ENCODE results near the gene ANKZF1.

Gene ANKZF1

GRCh38 chr2:219207134-219207883 is 22.3 kb upstream of the ANKZF1 start:
- H3K27ac ChIP-seq: peak overlapping the region; percentile 79
- DNase-seq (ENCODE audit: low read depth, low spot score): no peak

DNA sequence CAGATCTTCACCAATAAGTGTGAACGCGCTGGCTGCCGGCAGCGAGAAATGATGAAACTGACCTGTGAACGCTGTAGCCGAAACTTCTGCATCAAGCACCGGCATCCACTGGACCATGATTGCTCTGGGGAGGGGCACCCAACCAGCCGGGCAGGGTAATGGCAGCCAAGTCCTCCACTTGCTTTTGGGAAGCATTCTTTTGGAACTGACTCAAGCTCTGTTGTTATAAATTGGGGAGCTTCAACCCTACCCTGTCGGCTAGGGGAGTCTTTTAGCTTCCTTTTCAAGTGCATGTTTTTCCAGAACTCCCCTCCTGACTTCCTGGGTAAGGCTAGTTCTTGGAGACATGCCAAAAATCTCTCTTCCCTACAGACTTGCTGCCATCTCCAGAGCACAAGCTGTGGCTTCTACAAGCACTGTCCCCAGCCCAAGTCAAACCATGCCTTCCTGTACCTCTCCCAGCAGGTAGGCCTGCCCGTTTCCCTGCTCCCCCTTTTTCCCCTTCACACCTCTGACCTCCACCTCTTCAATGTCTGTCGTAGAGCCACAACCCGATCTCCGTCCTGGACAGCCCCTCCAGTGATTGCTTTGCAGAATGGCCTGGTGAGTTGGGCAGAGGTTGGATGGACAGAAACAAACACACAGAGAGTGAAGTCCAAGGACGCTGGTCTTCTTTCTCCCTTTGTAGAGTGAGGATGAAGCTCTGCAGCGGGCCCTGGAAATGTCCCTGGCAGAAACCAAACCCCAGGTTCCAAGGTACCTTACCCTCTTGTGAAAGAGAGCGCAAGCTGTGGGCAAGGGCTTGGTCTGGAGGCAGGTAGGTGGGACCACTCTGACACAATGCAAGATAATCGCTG is 21.5 kb upstream of the ANKZF1 start:
- no peak for DNase-seq (ENCODE audit: low read depth, low spot score)
- peak overlapping the region; percentile 79 for H3K27ac ChIP-seq

DNA sequence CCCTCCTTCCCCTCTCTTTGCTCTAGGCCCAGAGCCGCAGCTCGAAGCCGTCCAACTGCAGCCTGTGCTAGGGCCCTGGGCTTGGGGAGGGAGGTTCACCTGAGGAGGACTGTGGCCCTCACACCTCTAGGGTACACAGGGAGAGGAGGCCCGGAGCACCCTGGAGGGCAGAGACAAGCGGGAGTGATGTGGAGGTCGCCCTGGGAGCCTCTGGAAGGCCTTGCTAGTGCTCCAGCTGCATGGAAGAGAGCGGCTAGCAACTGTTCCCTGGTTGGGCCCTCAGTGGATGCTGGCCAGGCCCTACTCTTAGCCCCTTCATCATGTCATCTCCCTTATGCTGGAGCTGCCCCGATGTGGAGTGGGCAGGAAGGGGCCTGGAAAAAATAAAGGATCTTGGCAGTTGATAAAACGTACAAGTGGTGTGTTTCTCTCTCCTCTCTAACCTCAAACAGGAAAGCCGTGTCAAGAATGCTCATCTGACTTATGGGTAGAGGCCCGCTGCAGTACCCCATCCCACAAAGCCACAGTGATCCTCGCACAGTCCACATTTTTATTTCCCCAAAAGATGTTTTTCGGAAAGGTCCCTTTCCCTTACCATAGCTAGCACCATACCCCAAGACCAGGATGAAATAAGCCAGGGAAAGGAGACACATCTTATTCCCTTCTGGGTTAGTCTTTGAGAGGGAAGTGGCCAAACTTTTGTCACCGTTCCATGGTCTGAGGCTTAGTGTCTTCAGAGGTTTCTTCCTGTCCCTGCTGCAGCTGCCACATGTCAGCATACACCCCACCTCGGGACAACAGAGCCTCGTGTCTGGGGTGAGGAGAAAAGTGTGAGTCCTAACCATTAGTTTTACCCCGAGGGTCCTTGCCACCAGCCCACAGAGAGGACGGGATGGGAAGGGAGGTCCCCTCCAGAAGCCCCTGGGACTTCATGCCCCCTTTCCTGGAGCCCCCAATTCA is 20.1 kb upstream of the ANKZF1 start:
- DNase-seq (ENCODE audit: low read depth, low spot score): no peak
- H3K27ac ChIP-seq: no peak overlapping the region

DNA sequence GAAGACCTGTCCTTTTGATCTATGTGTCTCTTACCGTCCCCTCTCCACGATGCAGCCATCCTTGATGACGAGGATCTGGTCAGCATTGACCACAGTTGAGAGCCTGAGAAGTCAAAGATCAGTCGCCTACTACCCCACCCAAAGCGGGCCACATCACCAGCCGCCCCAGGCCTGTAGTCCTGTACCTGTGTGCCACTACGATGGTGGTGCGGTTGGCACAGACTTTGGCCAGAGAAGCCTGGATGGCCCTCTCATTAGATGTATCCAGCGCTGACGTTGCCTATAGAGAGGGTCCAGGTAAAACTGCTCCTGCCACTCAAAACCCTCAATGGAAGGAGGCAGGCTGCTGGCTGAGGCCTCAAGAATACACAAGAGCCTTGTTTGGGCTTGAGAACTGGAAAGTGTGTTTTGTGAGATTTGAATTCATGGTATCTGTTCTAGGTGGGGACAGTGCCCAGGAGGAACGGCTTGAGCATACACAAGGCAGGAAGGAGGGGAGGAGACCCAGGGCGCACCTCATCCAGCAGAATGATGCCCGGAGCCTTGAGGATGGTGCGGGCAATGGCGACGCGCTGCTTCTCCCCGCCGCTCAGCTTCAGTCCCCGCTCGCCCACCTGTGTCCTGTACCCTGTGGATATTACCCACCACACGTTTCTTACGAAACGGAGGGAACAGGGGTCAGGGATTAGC is 19.3 kb upstream of the ANKZF1 start:
- H3K27ac ChIP-seq: no peak overlapping the region
- no peak for DNase-seq (ENCODE audit: low read depth, low spot score)

DNA sequence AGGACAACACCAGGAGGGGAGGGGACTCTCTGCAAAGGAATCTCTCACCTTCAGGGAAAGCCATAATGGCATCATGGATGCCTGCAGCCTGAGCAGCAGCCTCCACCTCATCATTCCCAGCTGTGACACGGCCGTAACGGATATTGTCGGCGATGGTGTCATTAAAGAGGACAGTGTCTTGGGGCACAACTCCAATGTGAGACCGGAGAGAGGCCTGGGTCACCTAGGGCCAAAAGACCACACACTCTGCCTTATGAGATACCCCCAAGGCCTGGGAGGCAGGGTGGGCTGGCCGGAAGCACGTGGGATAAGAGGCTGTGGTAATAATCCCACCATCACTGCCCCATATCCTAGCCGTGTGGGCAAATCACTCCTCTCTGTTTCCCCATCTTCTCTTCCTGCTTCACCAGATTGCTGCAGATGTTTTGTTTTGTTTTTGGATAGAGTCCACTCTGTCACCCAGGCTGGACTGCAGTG is 18.7 kb upstream of the ANKZF1 start:
- no peak for DNase-seq (ENCODE audit: low read depth, low spot score)
- H3K27ac ChIP-seq: no peak overlapping the region

DNA sequence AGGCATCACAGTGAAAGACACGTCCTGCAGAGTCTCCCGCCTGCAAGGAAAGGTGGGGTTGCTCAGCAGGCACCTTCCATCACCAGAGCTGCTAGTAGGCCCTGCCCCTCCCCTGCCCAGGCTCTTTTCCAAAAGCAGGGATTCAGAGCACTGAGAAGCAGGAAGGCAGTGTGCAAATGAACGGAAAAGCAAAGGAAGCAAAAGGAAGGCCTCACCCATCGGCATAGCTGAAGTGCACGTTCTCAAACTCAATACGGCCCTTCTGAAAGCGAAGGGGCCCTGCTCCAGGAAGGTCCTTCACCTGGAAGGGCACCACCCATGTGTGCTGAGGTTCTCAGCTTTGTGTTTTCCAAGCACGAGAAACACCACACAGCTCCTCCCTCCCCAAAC is 16.6 kb upstream of the ANKZF1 start:
- H3K27ac ChIP-seq: no peak overlapping the region
- no peak for DNase-seq (ENCODE audit: low read depth, low spot score)

DNA sequence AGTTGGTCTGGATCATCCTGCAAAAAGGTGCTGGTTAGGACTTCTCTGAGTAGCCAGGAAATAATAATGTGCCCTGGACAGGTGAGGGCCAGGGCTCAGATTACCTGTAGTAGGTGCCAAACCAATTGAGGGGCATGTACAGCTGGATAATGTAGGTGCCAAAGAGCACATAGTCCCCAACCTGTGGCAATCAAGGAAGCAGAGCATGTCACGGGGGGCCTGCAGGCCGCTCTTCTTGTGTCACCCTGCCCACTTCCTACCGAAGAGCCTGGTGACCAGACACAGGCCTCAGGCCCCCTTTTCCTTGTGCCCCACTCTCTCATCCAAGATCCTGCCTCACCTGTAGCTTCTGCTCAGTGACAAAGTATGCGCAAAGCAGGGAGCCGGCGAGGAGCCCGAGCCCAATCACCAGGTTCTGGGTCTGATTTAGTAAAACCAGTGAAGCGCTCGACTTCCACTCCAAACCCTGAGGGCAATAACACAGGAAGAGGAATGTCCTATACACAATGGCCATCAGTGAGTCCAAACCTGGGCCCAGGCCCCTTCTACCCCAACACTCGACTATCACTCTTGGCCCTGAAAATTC is 16.0 kb upstream of the ANKZF1 start:
- H3K27ac ChIP-seq: no peak overlapping the region
- DNase-seq (ENCODE audit: low read depth, low spot score): no peak

DNA sequence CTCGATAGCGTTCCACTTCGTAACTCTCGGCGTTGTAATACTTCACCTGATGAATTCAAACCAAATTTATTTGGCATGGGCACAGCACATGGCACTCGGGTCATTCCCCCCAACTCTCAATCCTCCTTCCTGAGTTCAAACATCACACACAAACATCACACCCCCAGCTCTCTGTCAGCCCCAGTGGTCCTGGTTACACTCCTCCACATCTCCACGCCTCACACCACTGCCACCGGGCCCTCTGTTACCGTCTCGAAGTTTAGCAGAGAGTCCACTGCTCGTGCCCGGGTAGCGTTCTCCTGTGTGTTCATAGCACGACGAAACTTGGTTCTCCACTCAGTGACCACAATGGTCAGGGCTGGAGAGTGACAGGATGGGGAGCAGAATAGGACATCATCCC is 15.5 kb upstream of the ANKZF1 start:
- no peak overlapping the region for H3K27ac ChIP-seq
- no peak for DNase-seq (ENCODE audit: low read depth, low spot score)

- no peak overlapping the region for H3K27ac ChIP-seq
- DNase-seq (ENCODE audit: low read depth, low spot score): no peak
Observed at GRCh38 chr2:219214786-219215185, 14.8 kb upstream of the ANKZF1 start.

DNA sequence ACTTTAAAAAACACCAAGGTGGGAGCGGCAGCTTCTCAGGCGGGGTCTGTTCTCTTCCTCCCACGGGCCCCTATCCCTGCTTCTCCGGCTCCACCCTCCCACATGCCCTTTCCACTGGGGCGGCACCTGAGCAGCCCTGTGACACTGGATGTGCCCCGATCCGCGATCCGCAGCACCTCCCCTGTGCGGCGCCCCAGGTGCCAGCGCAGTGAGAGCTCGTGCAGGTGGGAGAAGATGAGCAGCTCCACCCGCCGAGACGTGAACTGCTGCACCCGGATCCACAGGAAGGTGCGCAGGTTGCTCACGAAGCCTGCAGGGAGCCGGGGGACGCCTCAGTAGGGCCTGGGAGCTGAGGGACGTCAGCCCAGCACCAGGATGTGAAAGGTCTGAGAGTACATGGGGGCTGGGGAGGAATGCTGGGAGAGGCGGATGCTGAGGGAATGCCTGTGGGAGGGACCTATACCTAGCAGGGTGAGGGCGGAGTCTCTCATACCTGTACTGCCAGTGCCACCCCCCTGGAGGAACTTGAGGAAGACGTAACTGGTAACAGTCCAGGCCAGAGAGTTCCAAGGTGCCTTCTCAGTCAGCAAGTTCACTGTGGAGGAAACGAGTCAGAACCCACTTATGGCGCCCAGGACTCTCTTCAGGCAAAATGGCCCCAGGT is 13.6 kb upstream of the ANKZF1 start:
- H3K27ac ChIP-seq: no peak overlapping the region
- DNase-seq (ENCODE audit: low read depth, low spot score): no peak

GRCh38 chr2:219216535-219216915 is 13.1 kb upstream of the ANKZF1 start:
- H3K27ac ChIP-seq: no peak overlapping the region
- DNase-seq (ENCODE audit: low read depth, low spot score): no peak

DNA sequence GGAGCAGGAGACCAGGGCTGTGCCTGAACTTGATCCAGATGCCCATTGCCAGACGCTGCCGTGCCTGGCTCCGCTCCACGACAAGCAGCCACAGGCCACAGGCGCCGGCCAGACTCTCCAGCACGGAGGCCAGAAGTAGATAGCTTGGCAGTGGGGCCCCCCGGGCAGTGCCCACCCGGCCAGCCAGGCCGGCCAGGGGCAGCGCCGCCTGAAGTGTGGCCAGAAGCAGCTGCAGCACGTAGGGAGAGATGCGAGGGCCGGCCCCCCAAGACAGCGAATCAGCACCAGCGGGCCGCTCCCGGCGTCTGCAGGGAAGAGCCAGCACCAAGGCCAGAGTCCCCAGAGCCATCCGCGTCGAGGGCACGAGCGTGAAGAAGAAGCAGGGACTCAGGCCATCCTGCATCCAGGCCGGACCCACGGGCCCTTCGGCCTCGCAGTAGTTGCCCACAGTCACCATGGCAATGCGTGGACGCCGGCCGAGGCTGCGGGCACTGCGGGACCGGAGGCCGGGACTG is 11.3 kb upstream of the ANKZF1 start:
- H3K27ac ChIP-seq: peak overlapping the region; percentile 83
- DNase-seq (ENCODE audit: low read depth, low spot score): no peak

GRCh38 chr2:219218732-219219701 is 10.6 kb upstream of the ANKZF1 start, which contains the start of gene ABCB6:
TSS of gene ABCB6 (minus strand) at chr2:219218958. CDS start at chr2:219218673, 285 bp downstream.
- H3K27ac ChIP-seq: peak within 1 kb of the TSS; percentile 83
- DNase-seq (ENCODE audit: low read depth, low spot score): peak; percentile 14

DNA sequence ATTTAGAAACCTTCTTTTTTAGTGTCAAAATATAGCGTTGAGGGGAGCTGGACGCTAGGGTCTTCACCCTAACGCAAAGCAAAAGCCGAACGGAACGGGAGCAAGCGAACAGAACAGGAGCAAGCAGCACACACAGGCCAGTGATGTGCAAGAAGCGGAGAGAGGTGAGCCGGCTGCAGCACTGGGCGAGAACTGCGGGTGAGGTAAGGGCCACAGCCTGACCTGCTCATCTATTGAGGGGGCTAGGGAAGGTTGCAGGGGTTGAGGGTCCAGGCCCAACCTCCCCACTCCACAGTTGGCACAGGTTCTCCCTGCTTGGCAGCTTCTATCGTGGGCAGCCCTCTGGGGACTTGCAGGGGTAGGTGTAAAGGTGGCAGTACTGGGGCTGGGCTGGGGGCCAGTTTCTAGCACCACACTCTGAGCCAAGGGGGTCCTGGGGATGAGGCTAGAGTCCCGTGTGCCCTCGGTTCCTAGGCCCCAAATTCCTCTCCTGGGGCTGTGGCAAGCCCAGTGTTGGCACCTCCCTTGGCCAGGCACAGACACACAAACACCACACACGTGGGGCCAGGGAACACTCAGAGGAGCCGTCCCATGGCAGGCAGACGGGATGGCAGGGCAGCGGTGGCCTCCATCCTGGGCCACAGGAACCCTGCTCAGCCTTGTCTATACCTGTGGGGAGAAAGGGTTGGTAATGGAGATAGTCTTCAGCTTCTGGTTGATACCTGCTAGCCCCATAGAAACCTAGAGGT is 9.6 kb upstream of the ANKZF1 start:
- no peak overlapping the region for H3K27ac ChIP-seq
- no peak for DNase-seq (ENCODE audit: low read depth, low spot score)

DNA sequence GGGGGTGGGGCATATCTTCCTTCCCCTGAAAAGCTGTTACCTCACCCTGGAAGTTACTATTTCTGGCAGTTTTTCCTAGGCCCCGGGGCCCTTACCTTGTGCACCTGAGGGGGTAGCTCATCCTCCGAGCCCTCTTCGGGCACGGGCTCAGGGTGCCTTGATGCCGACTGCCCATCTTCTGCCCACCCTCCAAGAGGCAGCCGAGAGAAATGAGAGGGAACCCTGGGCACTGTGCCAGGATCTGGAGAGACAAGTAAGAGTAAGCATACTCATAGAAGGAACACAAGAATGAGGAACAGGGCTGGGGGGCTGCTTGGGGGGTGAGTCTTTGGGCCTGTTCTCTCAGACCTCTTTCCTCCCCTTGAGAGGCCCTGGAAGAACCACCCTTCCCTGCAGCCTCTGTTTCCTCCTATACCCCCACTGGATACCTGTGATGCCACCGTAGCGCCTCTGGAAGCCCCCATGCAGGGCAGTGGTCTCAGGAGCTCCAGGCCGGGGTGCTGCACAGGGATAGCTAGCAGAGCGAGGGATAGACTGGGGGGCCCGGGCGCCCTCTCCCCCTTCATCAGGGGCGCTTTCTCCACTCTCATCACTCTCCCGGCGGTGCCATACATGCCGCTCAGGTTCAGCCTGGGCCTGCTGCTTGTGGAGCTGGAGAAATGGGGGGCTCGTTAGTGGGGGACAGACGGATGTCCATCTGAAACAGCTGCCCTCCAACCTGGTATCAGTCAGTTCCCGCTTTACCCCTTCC is 8.8 kb upstream of the ANKZF1 start:
- no peak for DNase-seq (ENCODE audit: low read depth, low spot score)
- H3K27ac ChIP-seq: no peak overlapping the region

DNA sequence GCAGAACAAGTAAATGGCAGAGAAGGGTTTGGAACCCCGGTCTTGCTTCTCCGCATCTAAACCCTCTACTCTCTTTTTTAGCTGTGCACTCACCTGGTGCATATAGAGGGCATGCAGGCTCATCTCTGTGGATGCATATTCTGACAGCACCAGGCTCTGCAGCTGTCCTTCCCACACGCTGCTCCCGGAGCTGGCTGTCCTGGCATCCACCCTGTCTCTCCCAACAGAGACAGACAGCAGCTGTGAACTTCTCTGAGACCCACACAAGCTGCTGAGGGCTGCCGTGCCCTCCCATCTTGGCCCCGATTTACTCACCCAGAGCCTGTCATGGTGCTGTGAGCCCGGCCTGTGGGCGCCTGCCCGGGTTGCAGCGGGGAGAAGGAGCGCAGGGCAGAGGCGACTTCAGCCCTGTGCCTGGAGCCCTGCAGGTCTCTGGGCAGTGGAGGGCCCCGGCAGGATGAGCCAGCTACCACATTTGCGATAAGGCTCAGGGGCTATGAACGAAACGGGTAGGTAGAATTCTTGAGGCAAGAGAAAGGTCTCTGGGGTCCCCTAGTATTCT is 7.6 kb upstream of the ANKZF1 start:
- no peak for DNase-seq (ENCODE audit: low read depth, low spot score)
- H3K27ac ChIP-seq: no peak overlapping the region
